H9 (cell line): Measurements from ENCODE around the gene DNAH11. TPM values are rescaled to one million over a fixed set of nuclear protein-coding genes. Genes with fewer than 3 reads are reported as not detected.
A peak's percentile ranks its signal among the peaks of the same experiment; 100 is the strongest.

Experiments
- DNase-seq: peaks from one replicate; pipeline ENCODE4 v3.0.0-alpha.2; 2017
- H2AFZ ChIP-seq: one replicate; pipeline ENCODE4 v1.6.1; 2013; ENCODE audit warnings: mild to moderate bottlenecking, low read length, control low read depth, moderate library complexity
- H2AK5ac ChIP-seq: 2 replicates; pipeline ENCODE4 v1.6.1; 2013; ENCODE audit warnings: low read length, control low read depth, mixed read lengths; ENCODE audit not compliant: insufficient read length
- H2BK120ac ChIP-seq: one replicate; pipeline ENCODE4 v1.6.1; 2013; ENCODE audit warnings: low read depth, mild to moderate bottlenecking, low read length, control low read depth, inconsistent platforms; ENCODE audit not compliant: poor library complexity, severe bottlenecking
- H2BK12ac ChIP-seq: 2 replicates; pipeline ENCODE4 v1.6.1; 2013; ENCODE audit warnings: low read length, control low read depth, mixed read lengths, low read depth; ENCODE audit not compliant: insufficient read length
- H2BK15ac ChIP-seq: 2 replicates; pipeline ENCODE4 v1.6.1; 2013; ENCODE audit warnings: low read depth, low read length, control low read depth
- H2BK20ac ChIP-seq: one replicate; pipeline ENCODE4 v1.6.1; 2013; ENCODE audit warnings: low read depth, mild to moderate bottlenecking, low read length, control low read depth, inconsistent platforms; ENCODE audit not compliant: poor library complexity, severe bottlenecking
- H2BK5ac ChIP-seq: 2 replicates; pipeline ENCODE4 v1.6.1; 2013; ENCODE audit warnings: low read length, control low read depth, mixed read lengths; ENCODE audit not compliant: insufficient read length
- H3K14ac ChIP-seq: 2 replicates; pipeline ENCODE4 v1.6.1; 2013; ENCODE audit warnings: low read length, control low read depth; ENCODE audit not compliant: insufficient read depth
- H3K18ac ChIP-seq: 2 replicates; pipeline ENCODE4 v1.6.1; 2013; ENCODE audit warnings: low read depth, mild to moderate bottlenecking, mixed read lengths, low read length, control low read depth; ENCODE audit not compliant: insufficient read length
- H3K23ac ChIP-seq: 2 replicates; pipeline ENCODE4 v1.6.1; 2013; ENCODE audit warnings: low read length, control low read depth, mixed read lengths, low read depth; ENCODE audit not compliant: insufficient read length
- H3K23me2 ChIP-seq: 2 replicates; pipeline ENCODE4 v1.6.1; 2013; ENCODE audit warnings: low read depth, mild to moderate bottlenecking, mixed read lengths, low read length, control low read depth; ENCODE audit not compliant: insufficient read length, poor library complexity, severe bottlenecking
- H3K27ac ChIP-seq: 2 replicates; pipeline ENCODE4 v1.5.1; 2013; ENCODE audit warnings: low read length, control low read depth, mixed read lengths, low read depth; ENCODE audit not compliant: insufficient read length
- H3K27me3 ChIP-seq: 2 replicates; pipeline ENCODE4 v1.6.1; 2013; ENCODE audit warnings: low read length, control low read depth, inconsistent platforms; ENCODE audit not compliant: insufficient read depth
- H3K4ac ChIP-seq: 2 replicates; pipeline ENCODE4 v1.6.1; 2013; ENCODE audit warnings: low read depth, mild to moderate bottlenecking, control low read depth, inconsistent platforms, low read length, moderate library complexity
- H3K4me1 ChIP-seq: 2 replicates; pipeline ENCODE4 v1.6.1; 2013; ENCODE audit warnings: low read length, control low read depth, inconsistent platforms; ENCODE audit not compliant: insufficient read depth
- H3K4me2 ChIP-seq: 2 replicates; pipeline ENCODE4 v1.6.1; 2013; ENCODE audit warnings: low read length, control low read depth, mixed read lengths; ENCODE audit not compliant: insufficient read length, insufficient read depth
- H3K56ac ChIP-seq: 2 replicates; pipeline ENCODE4 v1.6.1; 2013; ENCODE audit warnings: low read depth, mild to moderate bottlenecking, mixed read lengths, low read length, control low read depth; ENCODE audit not compliant: insufficient read length
- H3K79me1 ChIP-seq: 2 replicates; pipeline ENCODE4 v1.6.1; 2013; ENCODE audit warnings: low read depth, mild to moderate bottlenecking, moderate library complexity, low read length, control low read depth, inconsistent platforms; ENCODE audit not compliant: insufficient read depth, poor library complexity, severe bottlenecking
- H3K79me2 ChIP-seq: 2 replicates; pipeline ENCODE4 v1.6.1; 2013; ENCODE audit warnings: low read length, control low read depth, inconsistent platforms; ENCODE audit not compliant: insufficient read depth
- H3K9ac ChIP-seq: 2 replicates; pipeline ENCODE4 v1.6.1; 2013; ENCODE audit warnings: low read length, control low read depth, mixed read lengths; ENCODE audit not compliant: insufficient read length; ENCODE audit errors: extremely low read depth
- H3K9me3 ChIP-seq: one replicate; pipeline ENCODE4 v1.6.1; 2013; ENCODE audit warnings: low read depth, low read length, inconsistent platforms; ENCODE audit not compliant: control insufficient read depth
- H3T11ph ChIP-seq: one replicate; pipeline ENCODE4 v1.6.1; 2013; ENCODE audit warnings: mild to moderate bottlenecking, low read length, control low read depth, inconsistent platforms
- H4K20me1 ChIP-seq: one replicate; pipeline ENCODE4 v1.6.1; 2013; ENCODE audit not compliant: control insufficient read depth, insufficient read length, insufficient read depth
- H4K5ac ChIP-seq: 2 replicates; pipeline ENCODE4 v1.6.1; 2013; ENCODE audit warnings: low read depth, mild to moderate bottlenecking, mixed read lengths, low read length, control low read depth; ENCODE audit not compliant: insufficient read length
- H4K8ac ChIP-seq: replicated peaks from 2 replicates; pipeline ENCODE4 v1.6.1; 2013; ENCODE audit warnings: low read length, control low read depth, mixed read lengths, low read depth; ENCODE audit not compliant: insufficient read length
- H4K91ac ChIP-seq: 2 replicates; pipeline ENCODE4 v1.6.1; 2013; ENCODE audit warnings: low read depth, mild to moderate bottlenecking, moderate library complexity, mixed read lengths, low read length, control low read depth; ENCODE audit not compliant: insufficient read length
- H3K27ac Mint-ChIP-seq, 3 experiments: 2 replicates in 2 of 3; 3 replicates in 1 of 3; pipeline ENCODE4 v1.8.0; 2020 to 2021; ENCODE audit warnings: mixed read lengths in 3 of 3, mild to moderate bottlenecking in 1 of 3, moderate library complexity in 1 of 3
- H3K27me3 Mint-ChIP-seq: 2 replicates; pipeline ENCODE4 v1.8.0; 2021; ENCODE audit warnings: low read depth, mild to moderate bottlenecking, moderate library complexity, mixed read lengths
- H3K36me3 Mint-ChIP-seq, 3 experiments: 2 replicates in 2 of 3; 3 replicates in 1 of 3; pipeline ENCODE4 v1.8.0; 2020 to 2021; ENCODE audit warnings: low read depth in 3 of 3, mixed read lengths in 3 of 3; ENCODE audit not compliant: insufficient read depth in 1 of 3
- H3K4me1 Mint-ChIP-seq, 2 experiments: 2 replicates each; pipeline ENCODE4 v1.8.0; 2020; ENCODE audit warnings: mixed read lengths in 2 of 2
- H3K4me3 Mint-ChIP-seq, 2 experiments: 2 replicates in 1 of 2; 3 replicates in 1 of 2; pipeline ENCODE4 v1.8.0; 2020 to 2021; ENCODE audit warnings: mild to moderate bottlenecking in 2 of 2, mixed read lengths in 2 of 2, moderate library complexity in 1 of 2
- H3K9me3 Mint-ChIP-seq, 2 experiments: 2 replicates in 1 of 2; 3 replicates in 1 of 2; pipeline ENCODE4 v1.8.0; 2020; ENCODE audit warnings: mild to moderate bottlenecking in 2 of 2, mixed read lengths in 2 of 2, moderate library complexity in 1 of 2
- CTCF ChIP-seq: fragments of 200-600 bp; sonication (generic); conservative IDR thresholded peaks from 3 replicates; pipeline ENCODE4 v1.8.0; 2021; ENCODE audit warnings: antibody characterized with exemption, mild to moderate bottlenecking
- WGBS: extraction: QIAGEN DNeasy Blood & Tissue Kit; methylation state at CpG from one replicate; pipeline ENCODE4 v1.1.7; 2013; ENCODE audit warnings: missing lambda C conversion rate, low lambda C conversion rate, mixed read lengths; ENCODE audit not compliant: insufficient read length; ENCODE audit errors: extremely low coverage; 5-methylcytosine and 5-hydroxymethylcytosine counted together
- total RNA-seq: library from RNA; stranded (reverse); gene quantifications from 2 replicates; pipeline ENCODE4 v1.2.1, GENCODE V29; 2021

DNAH11 gene
- total RNA-seq, 1 experiment from 2014 or later = 2.5 TPM

GRCh38 chr7:21915140-21915539 lies 372.3 kb downstream of the DNAH11 start:
- Mint-ChIP-seq H3K4me3 (no peak overlapping the region), H3K36me3 (peaks cover 41 to 58% (median 52%) of the 10 kb centered on the region in 3 experiments), H3K27ac (peak overlapping the region in 2 of 3 experiments; percentile 24 to 41; a peak in 4 of 7 replicates), H3K9me3 (no peaks in the 10 kb centered on the region), H3K27me3 (no peaks in the 10 kb centered on the region), H3K4me1 (peaks cover 24 to 30% of the 10 kb centered on the region in 2 experiments)
- DNase-seq = no peak
- Histone ChIP-seq H2BK120ac (no peak overlapping the region), H2AFZ (no peak overlapping the region), H3K18ac (no peak overlapping the region), H3K14ac (no peak overlapping the region), H4K8ac (no peak overlapping the region), H3K56ac (no peak overlapping the region), H3T11ph (no peak overlapping the region), H3K4ac (no peak overlapping the region), H3K27me3 (no peaks in the 10 kb centered on the region), H3K9ac (no peak overlapping the region), H3K9me3 (no peaks in the 10 kb centered on the region), H3K4me2 (no peak overlapping the region), H3K79me2 (peaks cover 8% of the 10 kb centered on the region; the same call in 1 of the 2 replicates), H3K23me2 (no peaks in the 10 kb centered on the region), H2BK5ac (no peak overlapping the region), H2BK15ac (no peak overlapping the region), H3K27ac (no peak overlapping the region), H2BK12ac (no peak overlapping the region), H4K91ac (no peak overlapping the region), H2BK20ac (no peak overlapping the region), H3K79me1 (peaks cover 3% of the 10 kb centered on the region), H3K4me1 (peaks cover 2% of the 10 kb centered on the region; the same call in 1 of the 2 replicates), H2AK5ac (no peak overlapping the region), H3K23ac (no peak overlapping the region), H4K20me1 (no peaks in the 10 kb centered on the region), H4K5ac (no peak overlapping the region)
- no CpG with 5 or more reads among the region's 3 CpGs for WGBS
- TF ChIP-seq CTCF = no peak
